GM18907 (cell line): Measurements from ENCODE around the gene DCT.
"Not testable (repeated sequence)": the region's sequence is repeated elsewhere in the genome, so short reads cannot be mapped to it uniquely, and the experiment has no call there.

ENCODE experiments used
- ATAC-seq: cut with Tn5 transposase; IDR thresholded peaks from one replicate; pipeline ENCODE4 v1.9.1; 2021; ENCODE audit warnings: mild to moderate bottlenecking, moderate library complexity; ENCODE audit not compliant: unreplicated experiment

Gene DCT

GRCh38 chr13:94479616-94480015 is at the start of gene DCT:
TSS of gene DCT (minus strand) at chr13:94479682. CDS start at chr13:94479255, 427 bp downstream.
- no peak for ATAC-seq

GRCh38 chr13:94526956-94527355 is 47.5 kb upstream of the DCT start:
- ATAC-seq = not testable (repeated sequence)

GRCh38 chr13:94525781-94526180 is 46.3 kb upstream of the DCT start:
- no peak for ATAC-seq

GRCh38 chr13:94524407-94524806 is 44.9 kb upstream of the DCT start:
- ATAC-seq = no peak

- no peak for ATAC-seq
These were observed 40.5 kb upstream of the DCT start for GRCh38 chr13:94520001-94520400.

GRCh38 chr13:94516456-94516855 is 37.0 kb upstream of the DCT start:
- ATAC-seq = no peak

- no peak for ATAC-seq
These were observed 36.4 kb upstream of the DCT start for GRCh38 chr13:94515911-94516310.

GRCh38 chr13:94515374-94515773 is 35.9 kb upstream of the DCT start:
- no peak for ATAC-seq

- ATAC-seq = no peak
These were observed 33.5 kb upstream of the DCT start for GRCh38 chr13:94513026-94513425.

- ATAC-seq = no peak
These were observed 26.2 kb upstream of the DCT start for GRCh38 chr13:94505730-94506129.

- no peak for ATAC-seq
These were observed 24.4 kb upstream of the DCT start for GRCh38 chr13:94503851-94504250.

- not testable (repeated sequence) for ATAC-seq
These were observed 19.3 kb upstream of the DCT start for GRCh38 chr13:94498831-94499230.

GRCh38 chr13:94495806-94496205 is 16.3 kb upstream of the DCT start:
- no peak for ATAC-seq

GRCh38 chr13:94494026-94494425 is 14.5 kb upstream of the DCT start:
- ATAC-seq = no peak

- ATAC-seq = no peak
These were observed 7.6 kb upstream of the DCT start for GRCh38 chr13:94487043-94487442.

GRCh38 chr13:94483970-94484369 is 4.5 kb upstream of the DCT start:
- no peak for ATAC-seq

GRCh38 chr13:94481941-94482340 is 2.5 kb upstream of the DCT start:
- ATAC-seq = no peak

- ATAC-seq = no peak
These were observed 1.2 kb upstream of the DCT start for GRCh38 chr13:94480672-94481145.

- no peak for ATAC-seq
These were observed 569 bp downstream of the DCT start for GRCh38 chr13:94478913-94479312.

GRCh38 chr13:94470126-94470525 is 9.4 kb downstream of the DCT start:
- ATAC-seq = no peak

GRCh38 chr13:94464771-94465170 is 14.7 kb downstream of the DCT start:
- no peak for ATAC-seq

GRCh38 chr13:94462670-94463069 is 16.8 kb downstream of the DCT start:
- ATAC-seq = no peak

- no peak for ATAC-seq
These were observed 20.4 kb downstream of the DCT start for GRCh38 chr13:94459116-94459515.

GRCh38 chr13:94455414-94455813 is 24.1 kb downstream of the DCT start:
- no peak for ATAC-seq
